ENCODE measurements around the gene SPATA21. TPM values are rescaled to one million over a fixed set of nuclear protein-coding genes. Genes with fewer than 3 reads are reported as not detected.

SPATA21 gene
- total and polyA plus RNA-seq, 3 donors from 2014 or later, result 2.7 to 10.2 (median 6.0) TPM

- no peak for DNase-seq
- Histone ChIP-seq H3K9me3 (no peaks in the 10 kb centered on the region), H3K36me3 (ENCODE audit: low read depth, missing control alignments) (no peaks in the 10 kb centered on the region), H3K4me1 (peaks cover 32% of the 10 kb centered on the region), H3K4me3 (no peak overlapping the region), H3K27ac (no peak overlapping the region), H3K27me3 (no peaks in the 10 kb centered on the region)
- no peak for TF ChIP-seq POLR2A (IDR thresholded peaks at IDR 0.05)
- TF ChIP-seq CTCF (IDR thresholded peaks at IDR 0.05), result no peak
- 47 to 62% methylated on average over 15 of the region's 15 CpGs for WGBS, 2 donors
- intact Hi-C loops (cut with DNase I; ENCODE audit: low total_unique reads), result no loop called here
Observed at GRCh38 chr1:16375521-16376340, 61.5 kb downstream of the SPATA21 start.

DNA sequence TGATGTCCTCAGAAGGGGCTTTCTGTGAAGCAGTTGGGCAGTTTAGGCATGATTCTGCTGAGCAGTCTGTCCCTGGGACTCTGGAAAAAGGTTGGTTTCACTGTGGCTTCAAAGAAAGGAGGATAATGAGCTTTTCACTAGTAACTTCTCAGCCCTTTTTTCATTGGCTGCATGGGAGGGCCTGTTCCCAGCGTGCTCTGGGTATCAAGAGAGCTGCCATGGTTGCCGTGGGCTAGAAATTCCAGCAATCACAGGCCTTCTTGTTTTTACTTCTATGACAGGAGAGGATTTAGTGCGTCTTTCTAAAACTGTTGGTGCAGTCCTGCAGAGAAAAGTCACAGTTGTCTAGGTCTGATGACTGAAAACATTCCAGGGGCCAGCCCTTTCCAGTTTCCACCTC, 63.0 kb downstream of the SPATA21 start:
- no peak for DNase-seq
- intact Hi-C loops (cut with DNase I; ENCODE audit: low total_unique reads), result no loop called here
- WGBS, 2 donors, result 72 to 84% methylated on average over 3 of the region's 3 CpGs
- H3K9me3 ChIP-seq, result no peaks in the 10 kb centered on the region
- no peak overlapping the region for H3K4me3 ChIP-seq
- no peak overlapping the region for H3K27ac ChIP-seq
- no peak for TF ChIP-seq POLR2A (IDR thresholded peaks at IDR 0.05)
- no peak for TF ChIP-seq CTCF (IDR thresholded peaks at IDR 0.05)
- H3K36me3 ChIP-seq (ENCODE audit: low read depth, missing control alignments), result no peaks in the 10 kb centered on the region
- H3K4me1 ChIP-seq, result peaks cover 34% of the 10 kb centered on the region
- H3K27me3 ChIP-seq, result no peaks in the 10 kb centered on the region

DNA sequence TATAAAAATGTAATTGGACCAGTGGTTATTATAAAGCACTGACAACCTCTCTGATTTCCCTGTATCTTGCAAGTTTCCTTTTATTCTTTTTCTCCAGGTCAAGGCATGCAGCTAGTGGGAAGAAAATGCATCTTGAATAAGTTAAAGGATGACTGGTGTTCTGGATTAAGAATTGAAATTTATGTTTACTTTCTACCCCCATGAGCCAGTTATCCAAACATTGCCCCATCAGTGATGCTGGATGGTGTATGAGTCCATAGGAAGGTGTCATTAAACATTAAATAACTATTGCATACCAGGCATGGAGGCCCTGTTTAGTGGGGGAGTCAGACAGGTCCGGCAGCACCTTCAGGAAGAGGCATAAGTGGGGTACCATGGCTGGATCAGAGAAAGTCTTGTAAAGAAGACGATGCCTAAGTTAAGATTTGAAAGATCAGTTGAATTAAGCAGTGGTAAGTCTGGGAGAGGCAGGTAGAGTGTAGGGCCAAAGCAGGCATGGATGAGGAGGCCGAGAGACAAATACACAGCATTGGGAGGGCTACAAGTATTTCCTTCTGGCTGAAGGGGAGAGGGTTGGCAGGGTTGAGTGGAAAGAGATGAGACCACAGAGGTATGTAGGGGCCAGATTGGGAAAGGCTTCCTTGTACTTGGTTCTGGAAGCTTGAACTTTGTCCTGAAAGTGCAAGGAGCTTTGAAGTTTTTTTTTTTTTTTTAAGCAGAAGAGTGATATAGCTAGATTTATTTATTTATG, 64.5 kb downstream of the SPATA21 start:
- Histone ChIP-seq H3K36me3 (ENCODE audit: low read depth, missing control alignments) (no peaks in the 10 kb centered on the region), H3K9me3 (no peaks in the 10 kb centered on the region), H3K4me1 (peaks cover 43% of the 10 kb centered on the region), H3K27ac (no peak overlapping the region), H3K4me3 (no peak overlapping the region), H3K27me3 (no peaks in the 10 kb centered on the region)
- intact Hi-C loops (cut with DNase I; ENCODE audit: low total_unique reads), result no loop called here
- no peak for DNase-seq
- WGBS, 2 donors, result 83 to 88% methylated on average over 3 of the region's 3 CpGs
- no peak for TF ChIP-seq POLR2A (IDR thresholded peaks at IDR 0.05)
- no peak for TF ChIP-seq CTCF (IDR thresholded peaks at IDR 0.05)

DNA sequence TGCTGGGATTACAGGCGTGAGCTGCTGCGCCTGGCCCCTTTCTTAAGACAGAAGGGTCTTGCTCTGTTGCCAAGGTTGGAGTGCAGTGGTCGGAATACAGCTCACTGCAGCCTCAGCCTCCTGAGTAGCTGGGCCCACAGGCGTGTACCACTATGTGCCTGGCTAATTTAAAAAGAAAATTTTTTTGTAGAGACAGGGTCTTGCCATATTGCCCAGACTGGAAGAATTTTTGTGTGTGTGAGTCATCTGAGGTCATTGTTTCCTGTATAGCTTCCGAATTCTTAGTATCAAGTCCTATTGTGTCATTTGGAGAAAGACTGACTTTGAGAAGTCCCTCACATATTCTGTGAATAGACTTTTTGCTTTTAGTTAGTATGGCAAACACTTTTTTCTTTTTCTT, 65.5 kb downstream of the SPATA21 start:
- no peak for TF ChIP-seq CTCF (IDR thresholded peaks at IDR 0.05)
- no peak for TF ChIP-seq POLR2A (IDR thresholded peaks at IDR 0.05)
- intact Hi-C loops (cut with DNase I; ENCODE audit: low total_unique reads), result no loop called here
- Histone ChIP-seq H3K36me3 (ENCODE audit: low read depth, missing control alignments) (no peaks in the 10 kb centered on the region), H3K4me1 (peaks cover 35% of the 10 kb centered on the region), H3K27ac (no peak overlapping the region), H3K27me3 (no peaks in the 10 kb centered on the region), H3K9me3 (no peaks in the 10 kb centered on the region), H3K4me3 (no peak overlapping the region)
- WGBS, 2 donors, result 83 to 85% methylated on average over 5 of the region's 5 CpGs
- DNase-seq, result no peak

Data from testis (tissue), 3 donors.